CD4-positive, alpha-beta T cell treated with Interleukin-6 for 4 hours (primary cell): ENCODE data around the gene ZNF266.

ENCODE experiments used
- DNase-seq: peaks from one replicate; pipeline ENCODE4 v3.0.0-alpha.2; 2020; ENCODE audit warnings: mixed read lengths

The ZNF266 gene

GRCh38 chr19:9435279-9436268 lies at the start of gene ZNF266:
Gene ZNF266, minus strand, starts transcription at chr19:9435573. Its CDS starts 15,484 bp downstream, at chr19:9420089.
- peak; percentile 93 for DNase-seq

GRCh38 chr19:9485140-9485539 lies 49.8 kb upstream of the ZNF266 start:
- no peak for DNase-seq

- DNase-seq, result no peak
Measured at GRCh38 chr19:9474975-9475374, 39.6 kb upstream of the ZNF266 start.

DNA sequence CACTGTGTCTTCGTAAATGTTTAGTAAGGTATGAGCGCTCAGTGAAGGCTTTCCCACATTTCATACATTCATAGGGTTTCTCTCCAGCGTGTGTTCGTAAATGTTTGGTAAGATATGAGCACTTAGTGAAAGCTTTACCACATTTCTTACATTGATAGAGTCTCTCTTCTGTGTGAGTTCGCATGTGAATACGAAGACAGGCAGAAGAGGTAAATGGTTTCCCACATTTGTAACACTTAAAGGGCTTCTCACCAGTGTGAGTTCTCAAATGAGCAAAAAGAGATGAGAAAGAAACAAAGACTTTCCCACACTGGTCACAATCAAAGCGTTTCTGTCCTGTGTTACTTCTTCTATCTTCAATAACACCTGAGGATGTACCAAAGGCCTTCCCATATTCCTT lies 31.8 kb upstream of the ZNF266 start:
- DNase-seq, result no peak

- DNase-seq, result no peak
Measured at GRCh38 chr19:9461938-9462337, 26.6 kb upstream of the ZNF266 start.

DNA sequence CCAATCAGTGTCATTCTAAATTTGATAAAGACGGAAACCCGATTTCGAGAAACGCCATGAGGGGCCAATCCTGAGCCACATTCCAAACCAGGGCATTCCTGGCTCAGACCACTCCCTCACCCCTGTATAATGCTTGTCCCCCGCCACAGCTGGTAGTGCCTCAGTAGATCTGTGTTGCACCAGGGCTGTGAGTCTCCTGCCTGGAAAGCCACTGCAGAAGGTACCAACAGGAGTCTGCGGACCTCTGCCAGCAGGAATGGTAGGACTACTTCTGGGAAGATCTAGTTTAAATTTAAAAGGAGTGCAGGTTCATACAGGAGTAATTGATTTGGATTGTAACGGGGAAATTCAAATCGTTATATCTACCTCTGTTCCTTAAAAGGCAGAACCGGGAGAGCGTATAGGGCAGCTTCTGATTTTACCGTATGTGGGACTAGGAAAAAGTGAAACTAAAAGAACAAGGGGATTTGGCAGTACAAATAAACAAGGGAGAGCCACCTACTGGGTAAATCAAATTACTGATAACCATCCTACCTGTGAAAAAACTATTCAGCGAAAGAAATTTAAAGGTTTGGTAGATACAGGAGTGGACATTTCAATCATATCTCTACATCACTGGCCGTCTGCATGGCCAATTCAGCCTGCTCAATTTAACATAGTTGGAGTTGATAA lies 20.8 kb upstream of the ZNF266 start:
- no peak for DNase-seq

- DNase-seq, result no peak
Measured at GRCh38 chr19:9453953-9454352, 18.6 kb upstream of the ZNF266 start.

DNA sequence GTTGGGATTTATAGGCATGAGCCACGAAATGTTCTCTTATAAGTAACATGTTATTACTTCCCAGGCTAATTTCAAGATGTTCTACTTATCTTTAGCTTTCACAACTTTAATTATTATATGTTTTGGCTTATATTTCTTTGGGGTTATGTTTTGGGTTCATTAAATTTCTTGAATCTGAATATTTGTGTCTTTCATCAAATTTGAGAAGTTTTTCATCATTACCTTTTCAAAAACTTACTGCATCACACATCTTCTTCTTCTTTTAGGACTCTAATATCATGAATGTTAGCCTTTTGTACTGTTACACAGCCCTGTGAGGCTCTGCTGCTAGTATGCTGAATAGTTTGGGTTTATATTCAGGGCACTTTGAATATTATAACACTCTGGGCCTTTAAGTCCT lies 9.7 kb upstream of the ZNF266 start:
- no peak for DNase-seq

- DNase-seq, result no peak
Measured at GRCh38 chr19:9436358-9436757, 985 bp upstream of the ZNF266 start.

- peak; percentile 35 for DNase-seq
Measured at GRCh38 chr19:9431475-9431874, 3.9 kb downstream of the ZNF266 start.

DNA sequence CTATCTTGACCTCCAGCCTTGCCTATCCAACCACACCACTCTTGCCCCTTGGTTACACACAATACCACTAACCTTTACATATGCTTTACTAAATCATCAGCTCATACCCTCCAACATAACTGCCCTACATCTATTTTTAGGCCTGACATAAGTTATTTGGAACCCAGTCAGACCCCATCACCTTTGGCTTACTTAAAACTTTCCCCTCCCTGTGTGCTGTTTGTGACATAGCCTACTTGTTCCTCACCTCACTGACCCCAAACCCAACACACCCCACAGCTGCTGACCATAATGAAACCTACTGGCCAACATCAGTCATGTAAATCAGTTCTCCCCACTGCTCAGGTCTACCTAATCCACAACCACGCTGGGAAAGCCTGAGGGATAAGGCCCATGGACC lies 4.9 kb downstream of the ZNF266 start:
- no peak for DNase-seq

GRCh38 chr19:9427941-9428340 lies 7.4 kb downstream of the ZNF266 start:
- no peak for DNase-seq

GRCh38 chr19:9413240-9413954 lies 22.0 kb downstream of the ZNF266 start:
- no peak for DNase-seq

- DNase-seq, result no peak
Measured at GRCh38 chr19:9407827-9408226, 27.5 kb downstream of the ZNF266 start.

DNA sequence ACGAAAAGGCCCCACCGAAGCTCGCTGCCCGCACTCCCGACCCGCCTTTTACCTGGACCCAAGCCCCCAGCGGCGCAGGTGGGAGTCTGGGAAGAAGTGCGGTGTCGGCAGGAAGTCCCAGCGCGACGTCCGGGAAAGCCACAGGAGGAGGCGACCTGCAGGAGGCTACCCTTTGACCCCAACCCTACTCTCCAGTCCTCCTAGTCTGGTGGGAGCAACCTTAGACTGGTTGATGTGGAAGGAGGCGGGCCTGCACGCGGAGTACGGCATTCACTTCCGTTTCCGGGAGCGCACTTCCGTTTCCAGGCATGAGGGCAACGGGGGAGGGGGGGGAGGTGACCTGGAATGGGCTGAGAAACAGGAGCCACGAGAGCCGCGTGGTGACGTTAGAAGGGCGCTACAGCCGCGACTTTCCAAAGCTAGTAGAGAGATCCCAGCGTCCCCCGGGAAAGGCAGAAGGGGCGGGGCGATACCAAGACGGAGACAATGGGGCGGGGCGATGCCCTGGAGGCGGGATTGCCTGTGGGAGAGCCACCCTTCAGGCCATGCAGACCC lies 28.5 kb downstream of the ZNF266 start:
- peak; percentile 57 for DNase-seq

GRCh38 chr19:9381361-9381785 lies 54.0 kb downstream of the ZNF266 start:
- no peak for DNase-seq

- no peak for DNase-seq
Measured at GRCh38 chr19:9370738-9371619, 64.4 kb downstream of the ZNF266 start.

DNA sequence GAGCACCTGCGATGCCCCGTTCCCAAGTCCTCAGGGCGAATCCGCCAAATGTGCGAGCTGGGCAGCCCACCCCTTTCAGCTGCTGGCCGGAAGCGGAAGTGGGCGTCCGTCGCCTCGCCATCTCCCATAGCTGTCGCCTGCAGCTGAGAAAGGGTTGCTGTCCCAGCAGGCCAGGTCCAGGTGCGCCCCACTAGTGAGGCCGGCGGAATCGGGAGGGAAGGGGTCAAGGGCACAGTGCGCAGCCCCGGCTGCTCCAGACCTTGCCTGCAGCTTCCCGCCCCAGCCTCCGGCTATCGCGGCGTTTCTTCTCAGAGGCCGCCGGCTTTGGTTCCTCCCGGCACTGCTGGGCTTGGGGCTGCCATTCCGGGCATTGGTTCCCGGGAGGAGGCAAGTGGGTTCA lies 72.5 kb downstream of the ZNF266 start, which contains the start of gene ZNF177:
Gene ZNF177 (plus strand): TSS at position 109 of the 400 bp plus-strand sequence. CDS start 15,299 bp downstream, outside the sequence.
- no peak for DNase-seq
